Naive thymus-derived CD8-positive, alpha-beta T cell (primary cell): ENCODE measurements around the gene PCDHA11. TPM values are rescaled to one million over a fixed set of nuclear protein-coding genes. Genes with fewer than 3 reads are reported as not detected.
"Not testable (repeated sequence)": the region's sequence is repeated elsewhere in the genome, so short reads cannot be mapped to it uniquely, and the experiment has no call there.

ENCODE experiments used
- ATAC-seq, 2 donors: fragments of 150-1000 bp; cut with Tn5 transposase in 1 of 2; sonication (Bioruptor Pico), chemical (Tn5 transposase) in 1 of 2; 1 replicate in 1 of 2; 2 replicates in 1 of 2; pipeline ENCODE4 v1.10.0; 2021; ENCODE audit warnings: mild to moderate bottlenecking in 2 of 2, moderate library complexity in 2 of 2
- POLR2A ChIA-PET: fragments of 350-600 bp; sonication (Branson Sonifier 250); formaldehyde crosslinking; loops from one replicate; lab custom pipeline; 2021; ENCODE audit warnings: antibody characterized with exemption; lab: Charles Lee
- DNase-seq, 10 donors: peaks; one replicate each; pipeline versions ENCODE4 v3.0.0 to v3.0.0-alpha.2; 2020 to 2022
- H3K27ac Mint-ChIP-seq, 10 donors: one replicate each; pipeline ENCODE4 v1.8.0; 2020 to 2022; ENCODE audit warnings: mild to moderate bottlenecking in 10 of 10, mixed read lengths in 10 of 10, moderate library complexity in 4 of 10, inconsistent platforms in 1 of 10
- H3K27me3 Mint-ChIP-seq, 5 donors: one replicate each; pipeline ENCODE4 v1.8.0; 2021 to 2022; ENCODE audit warnings: mixed read lengths in 5 of 5
- H3K36me3 Mint-ChIP-seq, 3 donors: one replicate each; pipeline ENCODE4 v1.8.0; 2020 to 2022; ENCODE audit warnings: mixed read lengths in 3 of 3, mild to moderate bottlenecking in 2 of 3, inconsistent platforms in 1 of 3
- H3K4me1 Mint-ChIP-seq, 4 donors: one replicate each; pipeline ENCODE4 v1.8.0; 2021 to 2022; ENCODE audit warnings: mixed read lengths in 4 of 4
- H3K4me3 Mint-ChIP-seq, 10 donors: one replicate each; pipeline ENCODE4 v1.8.0; 2020 to 2022; ENCODE audit warnings: mild to moderate bottlenecking in 10 of 10, mixed read lengths in 10 of 10, moderate library complexity in 6 of 10, inconsistent platforms in 1 of 10
- H3K9me3 Mint-ChIP-seq, 9 donors: one replicate each; pipeline ENCODE4 v1.8.0; 2020 to 2022; ENCODE audit warnings: mixed read lengths in 9 of 9, mild to moderate bottlenecking in 3 of 9, inconsistent platforms in 1 of 9, moderate library complexity in 1 of 9
- polyA plus RNA-seq, 3 donors: library from polyadenylated mRNA; unstranded; fragments of 300-500 nt; fragmentation: Illumina TruSeq; gene quantifications; one replicate each; pipeline ENCODE4 v1.2.3, GENCODE V29; 2021
- total RNA-seq, 8 experiments: library from RNA in 2 of 8; stranded (reverse) in 2 of 8; gene quantifications; one replicate each; pipeline ENCODE4 v1.2.3 and lab custom pipeline; 2021 to 2026

The PCDHA11 gene
- total and polyA plus RNA-seq, 5 experiments from 2014 or later = not detected

DNA sequence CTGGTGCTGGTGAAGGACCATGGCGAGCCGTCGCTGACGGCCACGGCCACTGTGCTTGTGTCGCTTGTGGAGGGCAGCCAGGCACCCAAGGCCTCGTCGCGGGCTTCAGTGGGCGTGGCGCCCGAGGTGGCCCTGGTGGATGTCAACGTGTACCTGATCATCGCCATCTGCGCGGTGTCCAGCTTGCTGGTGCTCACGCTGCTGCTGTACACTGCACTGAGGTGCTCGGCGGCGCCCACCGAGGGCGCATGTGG, 10.8 kb upstream of the PCDHA11 start:
- Mint-ChIP-seq H3K4me3 (no peak overlapping the region), H3K27ac (peak overlapping the region in 1 of 10 donors; percentile 40), H3K36me3 (peaks cover 11 to 27% (median 18%) of the 10 kb centered on the region in 3 donors), H3K4me1 (no peaks in the 10 kb centered on the region), H3K9me3 (peaks cover 0 to 49% (median 38%) of the 10 kb centered on the region in 9 donors), H3K27me3 (peaks cover 8 to 51% (median 26%) of the 10 kb centered on the region in 5 donors)
- ATAC-seq = no peak
- DNase-seq = no peak
- POLR2A ChIA-PET = no interaction called here

DNA sequence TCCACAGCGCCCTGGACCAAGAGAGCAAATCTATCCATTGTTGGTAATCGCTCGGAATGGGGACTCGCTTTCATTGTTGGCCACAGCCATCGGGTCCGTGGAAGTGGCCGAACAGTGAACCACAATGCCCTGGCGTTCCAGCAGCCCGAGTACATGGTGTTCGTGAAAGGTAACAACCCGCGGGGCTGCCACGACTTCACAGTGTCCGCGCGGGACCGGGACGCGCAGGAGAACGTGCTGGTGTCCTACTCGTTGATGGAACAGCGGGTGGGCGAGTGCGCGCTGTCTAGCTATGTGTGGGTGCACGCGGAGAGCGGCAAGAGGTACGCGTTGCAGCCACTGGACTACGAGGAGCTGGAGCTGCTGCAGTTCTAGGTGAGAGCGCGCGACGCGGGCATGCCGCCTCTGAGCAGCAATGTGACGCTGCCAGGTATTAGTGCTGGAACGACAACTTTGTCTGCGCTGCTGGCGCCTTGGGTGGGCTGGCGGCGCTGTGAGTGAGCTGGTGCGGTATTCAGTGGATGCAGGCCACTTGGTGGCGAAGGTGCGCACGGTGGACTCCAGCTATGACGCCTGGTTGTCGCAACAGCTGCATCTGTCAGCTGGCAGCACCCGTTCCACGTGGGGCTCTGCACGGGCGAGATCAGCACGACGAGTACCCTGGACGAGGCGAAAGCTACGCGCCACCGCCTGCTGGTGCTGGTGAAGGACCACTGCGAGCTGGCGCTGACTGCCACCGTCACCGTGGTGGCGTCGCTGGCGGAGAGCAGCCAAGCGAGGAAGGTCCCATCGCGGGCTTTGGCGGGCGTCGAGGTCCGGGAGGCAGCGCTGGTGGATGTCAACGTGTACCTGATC, 6.1 kb upstream of the PCDHA11 start:
- DNase-seq (no peak), ATAC-seq (no peak)
- Mint-ChIP-seq H3K36me3 (peaks cover 0 to 16% (median 6%) of the 10 kb centered on the region in 3 donors), H3K27me3 (peaks cover 15 to 48% (median 23%) of the 10 kb centered on the region in 5 donors), H3K9me3 (peaks cover 0 to 43% (median 29%) of the 10 kb centered on the region in 9 donors), H3K27ac (no peak overlapping the region), H3K4me1 (no peaks in the 10 kb centered on the region), H3K4me3 (no peak overlapping the region)
- POLR2A ChIA-PET = no interaction called here

DNA sequence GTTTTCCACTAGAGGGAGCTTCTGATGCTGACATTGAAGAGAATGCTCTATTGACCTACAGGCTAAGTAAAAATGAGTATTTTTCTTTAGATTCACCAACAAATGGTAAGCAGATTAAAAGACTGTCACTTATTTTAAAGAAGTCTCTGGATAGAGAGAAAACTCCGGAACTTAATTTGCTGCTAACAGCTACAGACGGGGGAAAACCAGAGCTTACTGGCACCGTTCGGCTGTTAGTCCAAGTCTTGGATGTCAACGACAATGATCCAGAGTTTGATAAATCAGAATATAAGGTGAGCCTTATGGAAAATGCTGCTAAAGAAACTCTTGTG, 764 bp downstream of the PCDHA11 start:
- H3K4me1 Mint-ChIP-seq = peaks cover 0 to 1% (median 0%) of the 10 kb centered on the region in 4 donors

DNA sequence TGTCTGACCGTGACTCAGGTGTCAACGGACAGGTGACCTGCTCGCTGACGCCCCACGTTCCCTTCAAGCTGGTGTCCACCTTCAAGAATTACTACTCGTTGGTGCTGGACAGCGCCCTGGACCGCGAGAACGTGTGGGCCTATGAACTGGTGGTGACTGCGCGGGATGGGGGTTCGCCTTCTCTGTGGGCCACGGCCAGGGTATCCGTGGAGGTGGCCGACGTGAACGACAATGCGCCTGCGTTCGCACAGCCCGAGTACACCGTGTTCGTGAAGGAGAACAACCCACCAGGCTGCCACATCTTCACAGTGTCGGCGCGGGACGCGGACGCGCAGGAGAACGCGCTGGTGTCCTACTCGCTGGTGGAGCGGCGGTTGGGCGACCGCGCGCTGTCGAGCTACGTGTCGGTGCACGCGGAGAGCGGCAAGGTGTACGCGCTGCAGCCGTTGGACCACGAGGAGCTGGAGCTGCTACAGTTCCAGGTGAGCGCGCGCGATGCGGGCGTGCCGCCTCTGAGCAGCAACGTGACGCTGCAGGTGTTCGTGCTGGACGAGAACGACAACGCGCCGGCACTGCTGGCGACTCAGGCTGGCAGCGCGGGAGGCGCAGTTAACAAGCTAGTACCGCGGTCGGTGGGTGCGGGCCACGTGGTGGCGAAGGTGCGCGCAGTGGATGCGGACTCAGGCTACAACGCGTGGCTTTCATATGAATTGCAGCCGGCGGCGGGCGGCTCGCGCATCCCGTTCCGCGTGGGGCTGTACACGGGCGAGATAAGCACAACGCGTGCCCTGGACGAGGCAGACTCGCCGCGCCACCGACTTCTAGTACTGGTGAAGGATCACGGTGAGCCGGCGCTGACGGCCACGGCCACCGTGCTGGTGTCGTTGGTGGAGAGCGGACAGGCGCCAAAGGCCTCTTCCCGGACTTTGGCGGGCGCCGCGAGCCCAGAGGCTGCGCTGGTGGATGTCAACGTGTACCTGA, 1.8 kb downstream of the PCDHA11 start:
- ATAC-seq = no peak
- no peak for DNase-seq
- H3K4me1 Mint-ChIP-seq = peaks cover 0 to 1% (median 0%) of the 10 kb centered on the region in 4 donors
- H3K36me3 Mint-ChIP-seq = peaks cover 8 to 22% (median 21%) of the 10 kb centered on the region in 3 donors
- H3K9me3 Mint-ChIP-seq = peaks cover 0 to 61% (median 26%) of the 10 kb centered on the region in 9 donors
- H3K4me3 Mint-ChIP-seq = no peak overlapping the region
- H3K27me3 Mint-ChIP-seq = peaks cover 11 to 51% (median 32%) of the 10 kb centered on the region in 5 donors
- no peak overlapping the region for H3K27ac Mint-ChIP-seq
- POLR2A ChIA-PET = no interaction called here

More for the DNA sequence above, 764 bp downstream of the PCDHA11 start:
- Mint-ChIP-seq H3K36me3 (peaks cover 8 to 17% (median 15%) of the 10 kb centered on the region in 3 donors), H3K9me3 (peaks cover 0 to 55% (median 20%) of the 10 kb centered on the region in 9 donors), H3K4me3 (no peak overlapping the region), H3K27me3 (peaks cover 13 to 50% (median 27%) of the 10 kb centered on the region in 5 donors), H3K27ac (no peak overlapping the region)
- no peak for ATAC-seq
- no peak for DNase-seq
- POLR2A ChIA-PET = no interaction called here

DNA sequence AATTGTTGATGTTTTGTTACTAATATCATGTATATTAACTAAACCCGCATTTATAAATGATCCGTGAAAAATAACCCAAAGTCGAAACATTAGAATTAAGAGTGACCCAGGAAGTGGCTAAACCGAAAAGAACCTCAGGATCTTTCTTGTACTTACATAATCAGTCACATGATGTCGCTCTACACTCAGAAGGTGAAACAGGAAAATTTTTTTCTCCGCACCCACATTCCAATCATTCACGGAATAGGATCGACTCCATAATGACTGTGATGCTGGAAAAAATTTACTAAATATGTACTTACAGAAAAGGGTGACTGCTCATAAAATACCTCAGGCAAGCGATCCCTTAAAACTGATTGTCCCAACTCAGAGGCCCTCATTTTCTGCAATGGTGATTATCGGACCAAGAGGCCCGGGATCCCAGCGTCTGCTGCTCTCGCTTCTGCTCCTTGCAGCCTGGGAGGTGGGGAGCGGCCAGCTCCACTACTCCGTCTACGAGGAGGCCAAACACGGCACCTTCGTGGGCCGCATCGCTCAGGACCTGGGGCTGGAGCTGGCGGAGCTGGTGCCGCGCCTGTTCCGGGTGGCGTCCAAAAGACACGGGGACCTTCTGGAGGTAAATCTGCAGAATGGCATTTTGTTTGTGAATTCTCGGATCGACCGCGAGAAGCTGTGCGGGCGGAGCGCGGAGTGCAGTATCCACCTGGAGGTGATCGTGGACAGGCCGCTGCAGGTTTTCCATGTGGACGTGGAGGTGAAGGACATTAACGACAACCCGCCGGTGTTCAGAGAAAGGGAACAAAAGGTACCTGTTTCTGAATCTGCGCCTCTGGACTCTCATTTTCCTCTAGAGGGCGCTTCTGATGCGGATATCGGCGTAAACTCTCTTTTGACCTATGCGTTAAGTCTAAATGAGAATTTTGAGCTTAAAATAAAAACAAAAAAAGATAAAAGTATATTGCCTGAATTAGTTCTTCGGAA, 6.6 kb downstream of the PCDHA11 start, which contains the start of gene PCDHA12:
TSS of gene PCDHA12 (plus strand) at position 224 of the 981 bp plus-strand sequence. CDS start at position 389, 165 bp downstream.
- ATAC-seq = no peak
- Mint-ChIP-seq H3K9me3 (peaks cover 13 to 70% (median 35%) of the 10 kb centered on the region in 9 donors), H3K27ac (peak within 1 kb of the TSS in 1 of 10 donors; percentile 13), H3K27me3 (peaks cover 29 to 53% (median 39%) of the 10 kb centered on the region in 5 donors), H3K36me3 (peaks cover 5 to 39% (median 27%) of the 10 kb centered on the region in 3 donors), H3K4me3 (no peak within 1 kb of the TSS), H3K4me1 (no peaks in the 10 kb centered on the region)
- DNase-seq = no peak
- POLR2A ChIA-PET = no interaction called here

DNA sequence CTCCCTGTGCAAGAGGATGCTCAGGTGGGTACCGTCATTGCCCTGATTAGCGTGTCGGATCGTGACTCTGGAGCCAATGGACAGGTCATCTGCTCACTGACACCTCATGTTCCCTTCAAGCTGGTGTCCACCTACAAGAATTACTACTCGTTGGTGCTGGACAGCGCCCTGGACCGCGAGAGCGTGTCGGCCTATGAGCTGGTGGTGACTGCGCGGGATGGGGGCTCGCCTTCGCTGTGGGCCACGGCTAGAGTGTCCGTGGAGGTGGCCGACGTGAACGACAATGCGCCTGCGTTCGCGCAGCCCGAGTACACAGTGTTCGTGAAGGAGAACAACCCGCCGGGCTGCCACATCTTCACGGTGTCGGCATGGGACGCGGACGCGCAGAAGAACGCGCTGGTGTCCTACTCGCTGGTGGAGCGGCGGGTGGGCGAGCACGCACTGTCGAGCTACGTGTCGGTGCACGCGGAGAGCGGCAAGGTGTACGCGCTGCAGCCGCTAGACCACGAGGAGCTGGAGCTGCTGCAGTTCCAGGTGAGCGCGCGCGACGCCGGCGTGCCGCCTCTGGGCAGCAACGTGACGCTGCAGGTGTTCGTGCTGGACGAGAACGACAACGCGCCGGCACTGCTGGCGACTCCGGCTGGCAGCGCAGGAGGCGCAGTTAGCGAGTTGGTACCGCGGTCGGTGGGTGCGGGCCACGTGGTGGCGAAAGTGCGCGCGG, 7.9 kb downstream of the PCDHA11 start:
- not testable (repeated sequence) for ATAC-seq, H3K4me1 Mint-ChIP-seq, DNase-seq, H3K4me3 Mint-ChIP-seq
- Mint-ChIP-seq H3K27ac (peak overlapping the region in 1 of 10 donors; percentile 87), H3K36me3 (peaks cover 8 to 51% (median 29%) of the 10 kb centered on the region in 3 donors), H3K27me3 (peaks cover 41 to 63% (median 47%) of the 10 kb centered on the region in 5 donors), H3K9me3 (peaks cover 19 to 79% (median 44%) of the 10 kb centered on the region in 9 donors)
- POLR2A ChIA-PET = interaction anchor here (0.7 kb wide), 1 partner anchor 13 kb away, joined by 3 read pairs; no protein-coding TSS in a partner anchor

DNA sequence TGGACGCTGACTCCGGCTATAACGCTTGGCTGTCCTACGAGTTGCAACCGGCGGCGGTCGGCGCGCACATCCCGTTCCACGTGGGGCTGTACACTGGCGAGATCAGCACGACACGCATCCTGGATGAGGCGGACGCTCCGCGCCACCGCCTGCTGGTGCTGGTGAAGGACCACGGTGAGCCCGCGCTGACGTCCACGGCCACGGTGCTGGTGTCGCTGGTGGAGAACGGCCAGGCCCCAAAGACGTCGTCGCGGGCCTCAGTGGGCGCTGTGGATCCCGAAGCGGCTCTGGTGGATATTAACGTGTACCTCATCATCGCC, 8.5 kb downstream of the PCDHA11 start:
- POLR2A ChIA-PET = no interaction called here
- no peak overlapping the region for H3K4me3 Mint-ChIP-seq
- H3K36me3 Mint-ChIP-seq = peaks cover 5 to 50% (median 29%) of the 10 kb centered on the region in 3 donors
- DNase-seq (no peak), ATAC-seq (no peak)
- no peaks in the 10 kb centered on the region for H3K4me1 Mint-ChIP-seq
- peaks cover 45 to 66% (median 46%) of the 10 kb centered on the region in 5 donors for H3K27me3 Mint-ChIP-seq
- H3K9me3 Mint-ChIP-seq = peaks cover 21 to 79% (median 40%) of the 10 kb centered on the region in 9 donors
- no peak overlapping the region for H3K27ac Mint-ChIP-seq

DNA sequence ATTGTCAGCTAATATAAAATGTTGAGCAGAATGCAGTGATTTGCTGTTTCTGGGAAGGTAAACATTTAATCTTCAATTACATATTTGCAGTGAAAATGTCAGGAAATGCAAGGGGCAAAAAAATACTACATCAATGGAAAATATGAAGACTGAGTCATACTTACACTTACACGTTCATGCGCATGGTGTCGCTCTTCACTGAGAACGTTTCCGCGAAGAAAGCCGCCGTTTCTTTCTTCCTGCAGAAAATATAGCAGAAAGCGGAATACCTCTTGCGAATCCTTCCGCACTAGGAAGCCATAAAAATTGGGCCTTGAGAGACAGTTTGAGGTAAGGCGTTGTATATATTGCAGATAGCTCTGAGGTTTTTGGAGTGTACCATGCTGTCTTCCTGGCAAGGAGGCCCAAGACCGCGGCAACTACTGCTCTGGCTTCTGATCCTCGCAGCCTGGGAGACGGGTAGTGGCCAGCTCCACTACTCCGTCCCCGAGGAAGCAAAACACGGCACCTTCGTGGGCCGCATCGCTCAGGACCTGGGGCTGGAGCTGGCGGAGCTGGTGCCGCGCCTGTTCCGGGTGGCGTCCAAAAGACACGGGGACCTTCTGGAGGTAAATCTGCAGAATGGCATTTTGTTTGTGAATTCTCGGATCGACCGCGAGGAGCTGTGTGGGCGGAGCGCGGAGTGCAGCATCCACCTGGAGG, 13.3 kb downstream of the PCDHA11 start, which contains the start of gene PCDHA13:
TSS of gene PCDHA13 (plus strand) at position 236 of the 702 bp plus-strand sequence. CDS start at position 381, 145 bp downstream.
- Mint-ChIP-seq H3K27me3 (peaks cover 30 to 49% (median 40%) of the 10 kb centered on the region in 5 donors), H3K4me1 (no peaks in the 10 kb centered on the region), H3K4me3 (no peak within 1 kb of the TSS), H3K9me3 (peaks cover 20 to 65% (median 37%) of the 10 kb centered on the region in 9 donors), H3K27ac (peak within 1 kb of the TSS in 1 of 10 donors; percentile 7), H3K36me3 (peaks cover 5 to 50% (median 5%) of the 10 kb centered on the region in 3 donors)
- DNase-seq = no peak
- no peak for ATAC-seq
- POLR2A ChIA-PET = no interaction called here

DNA sequence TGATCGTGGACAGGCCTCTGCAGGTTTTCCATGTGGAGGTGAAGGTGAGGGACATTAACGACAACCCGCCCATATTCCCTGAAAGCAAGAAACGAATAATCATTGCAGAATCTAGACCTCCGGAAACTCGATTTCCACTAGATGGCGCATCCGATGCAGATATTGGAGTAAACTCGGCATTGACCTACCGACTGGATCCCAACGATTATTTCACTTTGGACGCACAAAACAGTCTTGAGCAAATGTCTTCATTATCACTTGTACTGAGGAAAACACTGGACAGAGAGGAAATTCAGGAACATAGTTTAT, 13.8 kb downstream of the PCDHA11 start:
- H3K9me3 Mint-ChIP-seq = peaks cover 20 to 68% (median 42%) of the 10 kb centered on the region in 9 donors
- H3K27ac Mint-ChIP-seq = peak overlapping the region in 1 of 10 donors; percentile 7
- POLR2A ChIA-PET = no interaction called here

DNA sequence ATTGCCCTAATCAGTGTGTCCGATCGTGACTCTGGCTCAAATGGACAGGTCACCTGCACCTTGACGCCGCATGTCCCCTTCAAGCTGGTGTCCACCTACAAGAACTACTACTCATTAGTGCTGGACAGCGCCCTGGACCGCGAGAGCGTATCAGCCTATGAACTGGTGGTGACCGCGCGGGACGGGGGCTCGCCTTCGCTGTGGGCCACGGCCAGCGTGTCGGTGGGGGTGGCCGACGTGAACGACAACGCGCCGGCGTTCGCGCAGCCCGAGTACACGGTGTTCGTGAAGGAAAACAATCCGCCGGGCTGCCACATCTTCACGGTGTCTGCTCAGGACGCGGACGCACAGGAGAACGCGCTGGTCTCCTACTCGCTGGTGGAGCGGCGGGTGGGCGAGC, 14.6 kb downstream of the PCDHA11 start:
- Mint-ChIP-seq H3K36me3 (peaks cover 5 to 54% (median 5%) of the 10 kb centered on the region in 3 donors), H3K4me3 (no peak overlapping the region), H3K27me3 (peaks cover 34 to 62% (median 42%) of the 10 kb centered on the region in 5 donors), H3K4me1 (no peaks in the 10 kb centered on the region), H3K9me3 (peaks cover 20 to 61% (median 48%) of the 10 kb centered on the region in 9 donors), H3K27ac (no peak overlapping the region)
- POLR2A ChIA-PET = no interaction called here
- no peak for ATAC-seq
- no peak for DNase-seq

More for the DNA sequence above, 13.8 kb downstream of the PCDHA11 start:
- DNase-seq = no peak
- Mint-ChIP-seq H3K36me3 (peaks cover 5 to 53% (median 5%) of the 10 kb centered on the region in 3 donors), H3K4me1 (no peaks in the 10 kb centered on the region), H3K27me3 (peaks cover 33 to 54% (median 42%) of the 10 kb centered on the region in 5 donors), H3K4me3 (no peak overlapping the region)
- ATAC-seq = no peak
